PC-9 (cell line): ENCODE results near the gene KLK7.

ENCODE experiments used
- CTCF ChIP-seq: fragments of 200-600 bp; sonication (generic); conservative IDR thresholded peaks from 2 replicates; pipeline ENCODE4 v1.6.1; 2017; ENCODE audit warnings: mixed run types, antibody characterized with exemption, mild to moderate bottlenecking, moderate library complexity
- EZH2 ChIP-seq: fragments of 200-600 bp; sonication (generic); IDR thresholded peaks from 2 replicates; pipeline ENCODE4 v1.8.0; 2017; ENCODE audit warnings: antibody characterized with exemption, low read depth

- no peak for TF ChIP-seq CTCF
- TF ChIP-seq EZH2, result no peak
Observed at GRCh38 chr19:51029718-51030117, 46.0 kb upstream of the KLK7 start.
